Measurements from ENCODE around the gene TUBB4A. TPM values are rescaled to one million over a fixed set of nuclear protein-coding genes. Genes with fewer than 3 reads are reported as not detected.

TUBB4A gene
- polyA plus RNA-seq, 2 of the 4 experiments (the other 2 are of a cell fraction), result 2.2 to 15.4 TPM

GRCh38 chr19:6476155-6476895 is 25.8 kb downstream of the TUBB4A start (continued):
- no peak for TF ChIP-seq MAZ (IDR thresholded peaks at IDR 0.05; ENCODE audit: borderline replicate concordance, low read depth, low read length)
- TF ChIP-seq NR3C1 (IDR thresholded peaks at IDR 0.05), result no peak
- TF ChIP-seq HOXA7 (CRISPR knock-in tag; IDR thresholded peaks at IDR 0.05), result no peak
- no peak for TF ChIP-seq ZSCAN20 (CRISPR knock-in tag; IDR thresholded peaks at IDR 0.05)
- no peak for TF ChIP-seq BHLHE40 (IDR thresholded peaks at IDR 0.05; ENCODE audit: low read depth, low read length)

- H3K4me1 ChIP-seq, result peaks cover 4% of the 10 kb centered on the region; the same call in 1 of the 3 replicates
- 27% methylated on average over 18 of the region's 52 CpGs for WGBS (ENCODE audit: missing lambda C conversion rate)
- CTCF ChIA-PET, result interaction anchor here (0.9 kb wide), 1 partner anchor 388 kb away, joined by 3 read pairs; no protein-coding TSS in a partner anchor
- FAIRE-seq, result no peak
- peak; percentile 50 for TF ChIP-seq MAX (IDR thresholded peaks at IDR 0.05)
- TF ChIP-seq ESRRA (IDR thresholded peaks at IDR 0.05; ENCODE audit: borderline replicate concordance, low read length), result no peak
- DNase-seq (ENCODE audit: low read depth in 1 of 2, low spot score in 1 of 2), result peak in 1 of 2 experiments; percentile 20
- POLR2A ChIA-PET, result interaction anchor here (1.1 to 1.4 kb wide), 2 partner anchors 41 to 55 kb away, joined by 5 read pairs; partner anchors contain the start of gene TNFSF9
- peak; percentile 26 to 31; a peak in 4 of 6 replicates for ATAC-seq
- H3K9me3 ChIP-seq, result no peaks in the 10 kb centered on the region
- peak overlapping the region; percentile 90 for H3K4me2 ChIP-seq
- peak overlapping the region in 1 of 2 experiments; percentile 61; a peak in 2 of 6 replicates for H3K27ac ChIP-seq
- H3K4me3 ChIP-seq, result peak overlapping the region; percentile 44
Measured at GRCh38 chr19:6475321-6476108, 26.6 kb downstream of the TUBB4A start.

- FAIRE-seq (no peak), ATAC-seq (no peak), DNase-seq (ENCODE audit: low read depth in 1 of 2, low spot score in 1 of 2) (no peak)
- 100% methylated on average over 3 of the region's 9 CpGs for WGBS (ENCODE audit: missing lambda C conversion rate)
- CTCF ChIA-PET, result no interaction called here
- H3K4me3 ChIP-seq, result no peak overlapping the region
- POLR2A ChIA-PET, result no interaction called here
- peaks cover 4% of the 10 kb centered on the region; the same call in 1 of the 3 replicates for H3K4me1 ChIP-seq
- no peaks in the 10 kb centered on the region for H3K9me3 ChIP-seq
- no peak overlapping the region for H3K27ac ChIP-seq
- no peak for TF ChIP-seq PBX3 (IDR thresholded peaks at IDR 0.05)
- TF ChIP-seq BHLHE40 (IDR thresholded peaks at IDR 0.05; ENCODE audit: low read depth, low read length), result no peak
- TF ChIP-seq KDM1A (IDR thresholded peaks at IDR 0.05; ENCODE audit: low read depth), result no peak
- no peak for TF ChIP-seq KDM5A (IDR thresholded peaks at IDR 0.05)
- TF ChIP-seq RFX5 (IDR thresholded peaks at IDR 0.05), result no peak
- TF ChIP-seq JUN (IDR thresholded peaks at IDR 0.05), result no peak
- no peak overlapping the region for H3K4me2 ChIP-seq
Measured at GRCh38 chr19:6473647-6474046, 28.5 kb downstream of the TUBB4A start.

GRCh38 chr19:6472713-6473112 is 29.4 kb downstream of the TUBB4A start:
- WGBS (ENCODE audit: missing lambda C conversion rate), result 0% methylated on average over 1 of the region's 4 CpGs
- Histone ChIP-seq H3K27ac (no peak overlapping the region), H3K4me3 (no peak overlapping the region), H3K9me3 (no peaks in the 10 kb centered on the region), H3K4me1 (peaks cover 4% of the 10 kb centered on the region; the same call in 1 of the 3 replicates), H3K4me2 (no peak overlapping the region)
- no peak for DNase-seq (ENCODE audit: low read depth in 1 of 2, low spot score in 1 of 2)
- ChIA-PET CTCF (interaction anchor here (1.0 to 1.8 kb wide), 3 partner anchors 9 to 390 kb away, joined by 3 to 5 read pairs (median 5); partner anchors contain the start of gene DENND1C), POLR2A (no interaction called here)
- no peak for FAIRE-seq
- TF ChIP-seq JUNB (IDR thresholded peaks at IDR 0.05) (no peak), TFCP2L1 (CRISPR knock-in tag; IDR thresholded peaks at IDR 0.05) (no peak), JUN (IDR thresholded peaks at IDR 0.05) (no peak), CBX2 (IDR thresholded peaks at IDR 0.05; ENCODE audit: borderline replicate concordance, low read depth) (no peak), FOSB (CRISPR knock-in tag; IDR thresholded peaks at IDR 0.05) (no peak), HOXA7 (CRISPR knock-in tag; IDR thresholded peaks at IDR 0.05) (no peak), ZC3H11A (IDR thresholded peaks at IDR 0.05) (no peak), EP300 (IDR thresholded peaks at IDR 0.05) (no peak), POLR2A (IDR thresholded peaks at IDR 0.05; ENCODE audit: low read length) (no peak), HMGXB4 (CRISPR knock-in tag; IDR thresholded peaks at IDR 0.05; ENCODE audit: borderline replicate concordance) (no peak), FOSL2 (IDR thresholded peaks at IDR 0.05) (no peak), FOSL2 (CRISPR knock-in tag; IDR thresholded peaks at IDR 0.05) (no peak), CHD4 (IDR thresholded peaks at IDR 0.05; ENCODE audit: borderline replicate concordance) (no peak), ESRRA (IDR thresholded peaks at IDR 0.05; ENCODE audit: borderline replicate concordance, low read length) (no peak), ELK1 (IDR thresholded peaks at IDR 0.05; ENCODE audit: low read depth, low read length) (no peak)
- ATAC-seq, result no peak

All from A549 (cell line).